GM13977 (cell line): ENCODE results near the gene MCTP2.

Experiments used
- DNase-seq: peaks from one replicate; pipeline ENCODE4 v3.0.0; 2012; ENCODE audit warnings: low spot score
- in situ Hi-C: fragments of 300-500 bp; cut with MboI; formaldehyde crosslinking; loops from one replicate; pipeline ENCODE4 v1.12.0; 2022; ENCODE audit warnings: low sequenced_read_pairs, low pct_unique_long_range_greater_than_20kb, mixed read lengths, inconsistent platforms; ENCODE audit not compliant: unreplicated experiment
- TF ChIP-seq, protein P1 (sequence below): IDR thresholded peaks from 2 replicates; pipeline ENCODE4 v1.5.1; 2012; ENCODE audit warnings: mild to moderate bottlenecking, control low read depth; ENCODE audit not compliant: insufficient read depth; ENCODE audit errors: extremely low read depth, missing control alignments

Gene MCTP2

DNA sequence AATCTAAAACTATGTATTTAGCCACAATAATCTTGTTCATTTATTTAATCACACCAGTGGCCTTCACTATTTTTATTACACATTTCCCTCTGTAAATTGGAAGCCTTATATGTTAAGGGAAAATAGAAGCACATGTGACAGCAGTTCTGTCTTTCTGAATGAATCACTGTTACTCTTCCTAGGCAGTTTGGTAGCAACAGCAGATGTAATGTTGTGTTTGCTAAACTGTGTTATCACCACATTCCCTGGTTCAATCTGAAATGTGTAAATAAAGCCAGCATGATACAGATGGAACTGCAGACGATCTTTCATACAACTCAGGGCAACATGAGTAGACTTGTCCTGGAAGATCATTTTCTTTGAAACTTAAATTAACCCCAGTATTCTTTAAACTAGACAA is 220.1 kb downstream of the MCTP2 start:
- in situ Hi-C loops = no loop called here
- no peak for DNase-seq
- TF ChIP-seq, protein P1, sequence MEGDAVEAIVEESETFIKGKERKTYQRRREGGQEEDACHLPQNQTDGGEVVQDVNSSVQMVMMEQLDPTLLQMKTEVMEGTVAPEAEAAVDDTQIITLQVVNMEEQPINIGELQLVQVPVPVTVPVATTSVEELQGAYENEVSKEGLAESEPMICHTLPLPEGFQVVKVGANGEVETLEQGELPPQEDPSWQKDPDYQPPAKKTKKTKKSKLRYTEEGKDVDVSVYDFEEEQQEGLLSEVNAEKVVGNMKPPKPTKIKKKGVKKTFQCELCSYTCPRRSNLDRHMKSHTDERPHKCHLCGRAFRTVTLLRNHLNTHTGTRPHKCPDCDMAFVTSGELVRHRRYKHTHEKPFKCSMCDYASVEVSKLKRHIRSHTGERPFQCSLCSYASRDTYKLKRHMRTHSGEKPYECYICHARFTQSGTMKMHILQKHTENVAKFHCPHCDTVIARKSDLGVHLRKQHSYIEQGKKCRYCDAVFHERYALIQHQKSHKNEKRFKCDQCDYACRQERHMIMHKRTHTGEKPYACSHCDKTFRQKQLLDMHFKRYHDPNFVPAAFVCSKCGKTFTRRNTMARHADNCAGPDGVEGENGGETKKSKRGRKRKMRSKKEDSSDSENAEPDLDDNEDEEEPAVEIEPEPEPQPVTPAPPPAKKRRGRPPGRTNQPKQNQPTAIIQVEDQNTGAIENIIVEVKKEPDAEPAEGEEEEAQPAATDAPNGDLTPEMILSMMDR = no peak

DNA sequence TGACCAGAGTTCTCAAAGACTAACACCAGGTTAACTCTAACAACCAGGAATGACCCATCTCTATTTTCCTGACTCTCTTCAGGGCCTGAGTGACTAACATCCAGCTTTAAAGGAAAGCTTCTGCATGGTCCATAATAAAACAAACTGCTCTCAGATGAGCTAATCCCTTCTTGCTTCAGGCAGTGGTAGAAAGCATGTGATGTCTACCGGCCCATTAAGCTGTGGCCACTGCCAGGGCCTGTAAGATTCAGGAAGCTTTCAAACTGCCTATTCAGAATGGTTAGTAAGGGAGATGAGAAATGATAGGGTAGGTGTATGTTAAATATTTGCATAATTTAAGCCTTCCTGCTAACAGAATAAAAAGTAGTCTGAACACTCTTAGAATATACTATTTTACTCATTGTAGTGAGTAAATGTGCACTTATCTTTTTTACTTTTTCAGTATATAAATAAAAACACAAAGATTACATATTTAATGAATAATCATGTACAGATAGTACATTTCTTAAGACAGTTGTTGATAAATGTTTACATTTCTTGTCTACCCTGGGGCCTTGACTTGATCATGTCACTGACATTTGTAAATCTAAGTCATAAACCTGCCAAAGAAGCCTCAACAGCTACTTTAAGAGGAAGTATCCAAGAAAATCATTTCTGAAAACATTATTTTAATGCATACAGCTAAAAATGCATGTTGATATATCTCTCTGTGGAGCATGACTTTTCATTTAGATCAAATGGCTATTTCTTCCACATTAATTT is 222.0 kb downstream of the MCTP2 start:
- DNase-seq = no peak
- in situ Hi-C loops = no loop called here
- TF ChIP-seq, protein P1 = no peak

DNA sequence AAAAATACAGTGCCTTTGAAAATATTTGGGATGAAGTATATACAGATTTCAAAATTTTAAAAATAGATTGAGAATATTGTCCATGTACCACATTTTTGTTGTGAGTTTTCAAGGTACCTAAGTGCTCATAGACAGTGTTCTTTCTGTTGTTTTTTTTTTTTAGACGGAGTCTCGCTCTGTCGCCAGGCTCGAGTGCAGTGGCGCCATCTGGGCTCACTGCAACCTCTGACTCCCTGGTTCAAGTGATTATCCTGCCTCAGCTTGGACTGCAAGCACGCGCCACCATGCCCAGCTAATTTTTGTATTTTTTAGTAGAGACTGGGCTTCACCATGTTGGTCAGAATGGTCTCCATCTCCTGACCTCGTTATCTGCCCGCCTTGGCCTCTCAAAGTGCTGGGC is 223.9 kb downstream of the MCTP2 start:
- no peak for DNase-seq
- in situ Hi-C loops = no loop called here
- TF ChIP-seq, protein P1 = no peak

DNA sequence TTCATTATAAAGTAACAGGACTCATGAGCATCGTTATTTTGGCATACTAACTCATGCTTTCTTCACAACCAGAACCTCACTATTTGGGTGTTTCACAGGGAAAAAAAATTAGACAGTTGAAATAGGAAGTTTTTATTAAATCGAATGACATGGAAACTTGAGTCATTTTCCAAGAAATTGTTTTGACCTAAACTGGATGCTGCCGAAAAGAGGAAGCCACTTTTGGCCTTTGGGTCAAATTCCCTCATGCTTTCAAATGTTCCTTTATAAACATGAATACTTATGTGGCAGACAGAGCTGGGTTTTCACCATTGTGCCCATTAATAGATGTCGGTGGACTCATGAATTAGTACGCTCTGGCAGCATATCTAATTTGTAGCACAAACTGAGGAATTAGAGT is 224.9 kb downstream of the MCTP2 start:
- in situ Hi-C loops = no loop called here
- TF ChIP-seq, protein P1 = no peak
- no peak for DNase-seq

DNA sequence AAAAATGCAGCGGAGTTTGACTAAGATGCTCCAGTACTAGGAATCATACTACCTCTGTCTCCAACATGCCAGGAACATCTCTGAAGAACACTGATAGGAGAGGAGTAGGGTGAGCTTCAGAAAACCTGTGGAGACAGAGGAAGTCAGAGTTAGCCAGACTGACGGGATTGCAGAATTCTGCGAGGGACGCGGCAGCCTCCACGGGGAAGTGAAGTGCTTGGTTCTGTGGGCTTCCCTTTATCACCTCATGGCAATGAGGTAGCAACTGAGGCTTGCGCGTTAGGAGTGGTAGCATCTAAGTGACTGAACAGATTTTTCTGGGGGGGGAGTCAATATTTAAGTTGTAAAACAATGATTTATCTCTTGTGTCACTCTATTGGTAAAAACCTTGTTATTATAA is 226.3 kb downstream of the MCTP2 start:
- TF ChIP-seq, protein P1 = no peak
- in situ Hi-C loops = no loop called here
- no peak for DNase-seq

DNA sequence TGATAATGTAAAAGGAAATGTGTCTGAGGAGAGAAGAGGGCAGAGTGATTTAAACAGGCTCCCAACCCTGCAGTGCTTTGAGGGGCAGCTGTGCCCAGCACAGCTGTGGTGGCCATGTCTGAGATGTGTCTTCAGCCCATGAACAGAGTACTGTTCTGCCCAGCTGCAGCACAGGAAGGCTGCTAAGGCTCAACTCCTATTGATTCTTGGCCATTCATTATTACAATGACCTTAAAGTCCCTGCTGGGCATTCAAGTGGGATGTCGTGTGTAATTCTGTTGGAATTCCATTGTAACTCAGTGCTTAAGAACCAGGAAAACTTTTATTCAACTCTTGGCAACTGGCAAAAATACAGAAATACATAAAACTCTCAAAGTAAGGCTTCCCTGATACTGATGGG is 229.3 kb downstream of the MCTP2 start:
- no peak for DNase-seq
- TF ChIP-seq, protein P1 = no peak
- in situ Hi-C loops = no loop called here
